ENCODE data around the gene RBM39.

- no peak for TF ChIP-seq CTCF (IDR thresholded peaks at IDR 0.05; ENCODE audit: low read length)
- TF ChIP-seq EZH2phosphoT487 (IDR thresholded peaks at IDR 0.05; ENCODE audit: low read length) = no peak
- no peak for TF ChIP-seq EZH2 (optimal IDR thresholded peaks at IDR 0.05; ENCODE audit: low read depth, low read length)
These were observed 46.8 kb downstream of the RBM39 start for GRCh38 chr20:35695245-35695749.
